GM21723 (cell line): ENCODE measurements around the gene CHTOP.
"Not testable (repeated sequence)": the region's sequence is repeated elsewhere in the genome, so short reads cannot be mapped to it uniquely, and the experiment has no call there.

Experiments
- ATAC-seq: cut with Tn5 transposase; IDR thresholded peaks from one replicate; pipeline ENCODE4 v1.9.1; 2021; ENCODE audit warnings: mild to moderate bottlenecking, moderate library complexity; ENCODE audit not compliant: unreplicated experiment

Gene CHTOP

DNA sequence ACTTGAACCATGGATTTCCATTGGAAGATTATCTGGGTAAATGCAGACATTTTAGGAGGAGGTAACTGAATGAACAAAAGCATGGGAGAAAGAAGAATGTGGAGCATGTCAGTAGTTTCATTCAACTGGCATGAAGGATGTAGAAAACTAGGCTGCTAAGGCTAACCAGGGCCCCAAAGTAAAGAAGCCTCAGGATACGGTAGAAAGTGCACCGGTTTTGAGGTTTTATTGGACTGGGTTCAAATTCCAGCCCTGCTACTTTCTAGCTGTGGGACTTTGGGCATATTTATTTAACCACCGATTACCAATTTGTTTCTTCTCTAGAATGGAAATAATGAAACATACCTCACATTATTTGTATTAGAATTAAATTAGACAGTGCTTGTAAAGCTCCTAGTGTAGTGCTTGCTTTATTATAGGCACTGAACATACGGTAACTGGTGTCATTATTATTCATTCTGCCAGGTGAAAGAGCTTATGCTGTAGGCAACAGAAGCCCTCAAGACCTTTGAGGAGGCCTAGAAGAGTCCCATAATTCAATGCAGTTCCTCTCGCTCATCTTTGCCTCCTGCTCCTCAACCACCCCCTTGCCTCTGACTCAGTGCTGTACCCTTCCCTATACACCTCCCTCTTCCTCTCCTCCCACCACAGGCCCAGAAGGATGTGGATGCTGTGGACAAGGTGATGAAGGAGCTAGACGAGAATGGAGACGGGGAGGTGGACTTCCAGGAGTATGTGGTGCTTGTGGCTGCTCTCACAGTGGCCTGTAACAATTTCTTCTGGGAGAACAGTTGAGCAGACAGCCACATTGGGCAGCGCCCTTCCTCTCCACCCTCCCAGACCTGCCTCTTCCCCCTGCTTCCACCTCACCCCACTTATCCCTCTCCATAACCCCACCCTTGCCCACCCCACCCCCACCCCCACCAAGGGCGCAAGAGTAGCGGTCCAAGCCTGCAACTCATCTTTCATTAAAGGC lies 2.5 kb upstream of the CHTOP start:
- ATAC-seq, result no peak

DNA sequence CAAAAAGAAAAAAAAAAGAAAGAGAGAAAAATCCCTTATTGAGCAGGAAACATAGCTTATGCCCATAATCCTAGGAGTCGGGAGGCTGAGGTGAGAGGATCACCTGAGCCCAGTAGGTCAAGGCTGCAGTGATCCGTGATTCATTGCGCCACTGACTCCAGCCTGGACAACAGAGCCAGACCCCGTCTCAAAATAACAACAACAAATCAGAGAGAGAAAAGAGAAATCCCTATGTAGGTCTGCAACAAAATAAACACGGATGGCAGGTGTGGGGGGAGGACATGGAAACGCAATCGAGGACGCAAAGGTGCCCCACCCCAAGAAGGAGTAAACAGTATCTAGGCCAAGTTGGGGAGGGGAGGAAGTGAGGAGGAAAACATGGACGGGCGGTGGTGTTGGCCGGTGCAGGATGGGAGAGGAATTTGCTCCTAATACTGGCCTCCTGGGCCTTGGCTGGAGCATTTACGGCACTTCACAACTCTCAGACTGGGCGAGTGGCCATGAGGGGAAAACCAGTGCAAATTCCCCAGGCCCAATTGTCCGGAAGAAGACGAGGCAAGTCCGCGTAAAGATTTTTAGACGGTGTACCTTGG lies 609 bp upstream of the CHTOP start:
- no peak for ATAC-seq

DNA sequence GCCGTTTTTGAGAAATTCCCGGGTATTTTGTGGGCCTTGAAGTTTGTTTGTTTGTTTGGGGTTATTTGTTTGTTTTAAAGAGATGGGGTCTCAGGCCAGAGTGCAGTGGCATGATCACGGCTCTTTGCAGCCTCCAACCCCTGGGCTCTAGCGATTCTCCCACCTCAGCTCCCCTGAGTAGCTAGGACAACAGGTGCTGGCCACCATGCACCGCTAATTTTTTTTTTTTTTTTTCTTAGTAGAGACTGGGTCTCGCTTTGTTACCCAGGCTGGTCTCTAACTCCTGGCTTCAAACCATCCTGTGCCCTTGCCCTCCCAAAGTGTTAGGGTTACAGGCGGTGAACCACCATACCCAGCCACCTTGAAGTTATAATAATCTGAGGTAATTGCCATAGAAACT lies 2.0 kb downstream of the CHTOP start:
- no peak for ATAC-seq

DNA sequence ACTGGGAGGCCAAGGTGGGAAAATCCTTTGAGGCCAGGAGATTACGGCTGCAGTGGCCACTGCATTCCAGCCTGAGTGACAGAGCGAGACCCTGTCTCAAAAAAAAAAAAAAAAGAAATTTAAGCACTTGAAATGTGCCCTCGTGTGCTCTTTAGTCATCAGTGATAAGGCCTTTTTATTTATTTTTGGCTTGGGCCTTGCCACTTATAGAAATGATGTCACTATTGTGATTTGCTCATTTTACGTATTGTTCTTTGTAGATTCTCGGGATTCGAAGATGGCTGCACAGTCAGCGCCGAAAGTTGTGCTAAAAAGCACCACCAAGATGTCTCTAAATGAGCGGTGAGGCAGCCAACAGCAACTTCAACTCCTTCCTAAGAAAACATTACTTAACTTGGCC lies 2.4 kb downstream of the CHTOP start:
- ATAC-seq, result no peak

DNA sequence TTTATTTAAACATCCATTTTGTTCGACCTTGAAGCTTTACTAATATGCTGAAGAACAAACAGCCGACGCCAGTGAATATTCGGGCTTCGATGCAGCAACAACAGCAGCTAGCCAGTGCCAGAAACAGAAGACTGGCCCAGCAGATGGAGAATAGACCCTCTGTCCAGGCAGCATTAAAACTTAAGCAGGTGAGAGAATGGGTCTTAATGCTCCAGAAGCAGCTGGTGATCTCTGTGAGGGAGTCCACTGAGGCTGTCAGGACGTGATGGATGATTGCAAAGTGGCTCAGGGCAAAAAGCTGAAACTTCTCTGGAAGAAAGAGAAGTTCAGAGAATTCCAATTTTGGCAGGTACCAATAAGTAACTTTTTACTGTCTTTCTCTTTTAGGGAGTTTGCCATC lies 4.4 kb downstream of the CHTOP start:
- no peak for ATAC-seq

DNA sequence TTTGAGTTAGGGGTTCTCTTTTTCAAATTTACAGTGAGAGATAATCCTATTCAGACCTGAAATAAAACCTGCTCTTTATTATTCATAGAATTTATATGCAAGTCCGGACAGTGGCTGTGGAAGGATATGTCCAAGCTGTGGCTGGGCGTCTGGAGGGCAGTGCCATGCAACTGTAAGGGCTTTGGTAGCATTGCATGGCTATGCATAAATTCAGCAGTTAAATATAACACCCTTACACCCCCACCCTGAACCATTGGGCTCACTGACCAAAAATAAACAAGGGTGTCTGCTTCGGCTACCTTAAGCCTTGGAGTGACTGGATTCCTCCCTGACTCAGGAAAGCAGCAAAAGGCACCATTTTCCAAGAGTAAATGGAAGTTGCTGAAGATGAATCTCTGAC lies 5.4 kb downstream of the CHTOP start:
- ATAC-seq, result no peak

DNA sequence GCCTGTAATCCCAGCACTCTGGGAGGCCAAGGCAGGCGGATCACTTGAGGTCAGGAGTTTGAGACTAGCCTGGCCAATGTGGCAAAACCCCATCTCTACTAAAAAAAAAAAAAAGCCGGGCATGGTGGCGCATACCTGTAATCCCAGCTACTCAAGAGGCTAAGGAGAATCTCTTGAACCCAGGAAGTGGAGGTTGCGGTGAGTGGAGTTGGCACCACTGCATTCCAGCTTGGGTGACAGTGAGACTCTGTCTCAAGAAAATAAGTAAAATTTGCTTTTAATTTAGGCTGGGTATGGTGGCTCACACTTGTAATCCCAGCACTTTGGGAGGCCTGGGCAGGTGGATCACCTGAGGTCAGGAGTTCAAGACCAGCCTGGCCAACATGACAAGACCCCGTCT lies 6.3 kb downstream of the CHTOP start:
- ATAC-seq, result not testable (repeated sequence)

DNA sequence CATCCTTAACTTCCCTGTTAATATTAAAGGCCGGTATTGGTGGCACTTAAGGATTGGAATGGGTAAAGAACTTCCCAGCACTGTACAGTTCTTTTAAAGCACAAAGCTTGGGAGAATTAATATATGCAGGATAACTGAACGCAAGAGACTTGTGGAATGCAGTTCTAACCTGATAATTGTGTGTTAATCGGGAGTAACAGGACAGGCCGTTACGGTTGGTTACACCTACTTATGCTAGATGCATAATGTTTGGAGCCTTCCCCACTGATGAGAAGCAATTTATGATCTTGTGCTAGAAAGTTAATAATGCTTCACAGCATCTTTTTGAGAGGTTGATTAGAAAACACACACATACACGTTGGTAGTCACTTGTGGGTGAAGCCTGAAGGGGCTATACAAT lies 7.0 kb downstream of the CHTOP start:
- ATAC-seq, result no peak

DNA sequence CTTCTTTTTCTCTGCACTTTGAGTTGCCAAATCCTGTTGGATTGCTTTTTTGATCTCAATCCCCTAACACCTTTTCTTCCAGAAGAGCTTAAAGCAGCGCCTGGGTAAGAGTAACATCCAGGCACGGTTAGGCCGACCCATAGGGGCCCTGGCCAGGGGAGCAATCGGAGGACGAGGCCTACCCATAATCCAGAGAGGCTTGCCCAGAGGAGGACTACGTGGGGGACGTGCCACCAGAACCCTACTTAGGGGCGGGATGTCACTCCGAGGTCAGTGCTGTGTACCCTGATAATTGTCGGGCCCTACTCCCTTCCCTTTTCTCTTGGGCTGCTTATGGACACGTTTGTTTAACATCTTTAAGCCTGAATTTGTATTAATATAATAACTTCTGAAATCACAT lies 8.3 kb downstream of the CHTOP start:
- ATAC-seq, result no peak

DNA sequence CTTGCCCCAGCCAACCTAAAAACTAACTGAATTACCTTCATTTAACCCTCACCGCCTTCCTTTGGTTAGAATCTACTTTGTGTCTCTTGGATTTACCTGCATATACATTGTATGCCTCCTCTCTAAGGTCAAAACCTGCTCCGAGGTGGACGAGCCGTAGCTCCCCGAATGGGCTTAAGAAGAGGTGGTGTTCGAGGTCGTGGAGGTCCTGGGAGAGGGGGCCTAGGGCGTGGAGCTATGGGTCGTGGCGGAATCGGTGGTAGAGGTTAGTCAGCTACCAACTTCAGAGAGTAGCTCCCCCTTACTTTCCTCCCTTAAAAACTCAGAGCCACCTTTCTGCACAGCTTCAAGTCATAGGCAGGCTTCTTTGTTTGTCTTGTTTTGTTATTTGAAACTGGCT lies 9.2 kb downstream of the CHTOP start:
- no peak for ATAC-seq

DNA sequence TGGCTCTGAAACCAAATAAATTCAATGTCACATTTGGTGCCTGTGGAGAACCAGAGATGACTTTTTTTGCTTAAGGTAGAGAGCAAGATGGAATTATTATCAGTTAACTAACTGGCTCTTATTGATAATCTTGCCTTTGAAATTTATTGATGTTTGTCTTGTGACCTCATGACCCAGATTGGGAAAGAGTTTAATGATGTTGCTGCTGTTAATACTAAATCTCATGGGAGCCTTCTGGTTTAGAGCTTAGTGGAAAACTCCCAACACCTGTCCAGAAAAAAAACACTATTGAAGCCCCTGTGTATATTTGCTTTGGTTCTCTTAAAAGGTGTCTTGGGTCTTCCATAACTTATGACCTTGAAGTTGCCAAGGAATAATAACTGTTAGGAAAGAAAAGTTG lies 9.9 kb downstream of the CHTOP start:
- ATAC-seq, result no peak

DNA sequence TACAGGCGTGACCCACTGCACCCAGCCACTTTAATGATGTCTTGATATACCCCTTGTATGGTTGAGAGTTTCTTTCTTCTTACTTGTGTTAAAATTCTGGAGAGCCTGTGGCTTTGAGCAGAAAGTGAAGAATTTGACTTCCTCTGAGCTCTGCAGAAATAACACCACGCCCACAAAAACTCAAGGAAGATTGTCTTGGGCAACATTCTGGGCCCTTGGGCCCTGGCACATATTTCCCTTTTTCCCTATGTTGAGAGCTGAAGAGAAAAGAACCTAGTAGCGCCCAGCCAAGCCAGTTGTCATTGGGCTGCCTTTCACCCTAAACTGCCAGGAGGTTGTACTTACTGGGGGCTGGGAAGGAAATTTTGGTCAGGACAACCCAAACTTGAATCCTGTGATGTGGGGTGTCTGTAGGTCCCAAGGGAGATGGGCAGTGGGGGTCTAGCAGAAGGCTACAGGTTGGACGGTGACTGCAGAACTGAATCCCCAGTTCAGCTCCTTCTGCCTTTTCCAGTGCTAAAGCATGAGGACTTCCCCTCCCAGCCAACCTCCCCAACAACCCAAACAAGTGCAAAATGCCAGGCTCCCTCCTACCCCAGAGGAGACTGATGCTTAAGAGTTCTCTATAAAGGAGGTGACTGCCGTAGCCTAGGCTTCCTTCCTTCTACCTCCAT lies 12.9 kb downstream of the CHTOP start:
- ATAC-seq, result no peak

DNA sequence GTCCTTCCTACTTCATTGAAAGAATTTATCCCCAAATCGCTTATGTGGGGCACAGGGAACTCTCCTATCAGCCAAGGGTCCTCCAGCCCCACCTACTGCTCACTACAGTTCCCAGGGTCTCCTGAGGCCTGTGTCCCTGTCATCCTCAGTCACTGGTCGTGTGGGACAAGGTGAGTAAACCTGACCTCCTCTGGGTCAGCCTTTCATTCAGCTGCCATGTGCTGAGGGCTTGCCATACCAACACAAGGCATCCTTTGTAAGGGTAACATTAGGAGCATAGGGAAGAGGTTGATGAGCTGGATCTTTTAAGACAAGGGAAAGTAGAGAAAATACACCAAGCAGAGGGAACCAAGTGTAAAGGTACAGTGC lies 13.5 kb downstream of the CHTOP start:
- no peak for ATAC-seq

DNA sequence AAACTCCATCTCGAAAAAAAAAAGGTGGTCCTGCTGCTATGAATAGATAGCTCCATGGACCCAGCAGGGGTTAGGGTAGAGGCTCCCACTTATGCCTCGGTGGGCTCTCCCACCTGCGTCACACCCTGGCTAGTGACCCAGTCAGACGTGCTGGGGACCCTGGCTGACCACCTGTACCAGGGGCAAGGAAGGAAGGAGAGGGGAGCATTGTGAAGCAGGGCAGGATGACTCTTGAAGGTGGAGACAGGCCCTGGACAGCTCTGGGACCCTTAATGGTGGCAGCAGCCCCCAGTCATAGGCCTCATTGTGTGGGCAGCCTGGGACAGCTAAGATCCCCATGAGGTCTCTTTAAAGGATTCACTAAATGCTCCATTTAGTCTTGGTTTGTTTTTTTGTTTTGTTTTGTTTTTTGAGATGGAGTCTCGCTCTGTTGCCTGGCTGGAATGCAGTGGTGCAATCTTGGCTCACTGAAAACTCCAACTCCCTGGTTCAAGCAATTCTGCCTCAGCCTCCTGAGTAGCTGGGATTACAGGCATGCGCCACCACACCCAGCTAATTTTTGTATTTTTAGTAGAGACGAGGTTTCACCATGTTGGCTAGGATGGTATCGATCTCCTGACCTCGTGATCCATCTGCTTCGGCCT lies 14.3 kb downstream of the CHTOP start:
- no peak for ATAC-seq

DNA sequence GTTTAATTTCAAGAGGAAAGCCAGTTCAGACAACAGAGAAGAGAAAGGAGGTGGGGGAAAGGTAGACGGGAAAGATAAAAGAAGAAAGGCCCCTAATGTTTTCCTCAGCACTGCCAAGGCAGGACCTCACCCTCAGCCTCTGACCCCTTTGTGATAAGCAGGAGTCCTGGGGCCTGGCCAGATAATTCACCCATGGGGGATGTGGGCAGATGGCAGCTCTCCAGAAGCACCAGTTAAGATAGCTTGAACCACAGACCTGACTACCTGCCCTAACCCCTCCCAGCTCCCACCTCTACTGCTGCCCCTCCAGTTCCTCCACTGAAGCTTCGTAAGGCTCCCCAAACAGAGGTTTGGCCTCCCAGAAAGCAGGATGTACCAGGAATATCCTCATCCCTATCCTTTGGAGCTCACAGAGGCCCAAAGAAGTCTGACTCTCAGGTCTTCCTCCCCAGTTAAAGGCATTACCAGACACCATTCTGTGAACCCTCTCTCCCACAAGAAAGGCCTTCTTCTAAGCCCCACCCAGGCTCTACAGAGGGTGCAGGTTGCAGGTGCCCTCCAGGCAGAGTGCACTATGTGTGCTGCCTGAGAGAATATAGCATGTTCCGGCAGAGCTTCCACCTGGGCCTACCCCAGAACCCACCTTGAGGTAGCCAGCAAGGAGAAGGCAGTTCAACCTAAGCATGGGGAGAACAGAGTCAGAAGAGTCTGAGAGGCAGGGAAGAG lies 15.4 kb downstream of the CHTOP start:
- ATAC-seq, result no peak

DNA sequence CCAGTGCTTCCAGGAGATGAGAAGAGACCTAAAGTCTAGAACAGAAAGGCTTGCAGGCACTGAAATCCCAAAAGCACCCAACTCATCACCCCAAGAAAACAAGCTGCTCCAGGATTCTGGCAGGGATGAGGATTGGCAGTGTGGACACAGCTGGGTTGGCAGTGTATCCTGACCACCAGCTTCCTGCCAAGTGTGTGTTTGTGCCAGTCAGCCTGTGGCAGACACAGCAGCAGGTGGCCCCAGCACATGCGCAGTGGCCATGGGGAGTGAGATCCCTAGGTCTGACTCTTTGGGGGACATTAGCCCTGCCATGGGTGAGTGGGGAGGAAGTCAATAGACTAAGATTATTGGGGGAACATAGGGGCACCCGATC lies 16.0 kb downstream of the CHTOP start:
- ATAC-seq, result no peak

DNA sequence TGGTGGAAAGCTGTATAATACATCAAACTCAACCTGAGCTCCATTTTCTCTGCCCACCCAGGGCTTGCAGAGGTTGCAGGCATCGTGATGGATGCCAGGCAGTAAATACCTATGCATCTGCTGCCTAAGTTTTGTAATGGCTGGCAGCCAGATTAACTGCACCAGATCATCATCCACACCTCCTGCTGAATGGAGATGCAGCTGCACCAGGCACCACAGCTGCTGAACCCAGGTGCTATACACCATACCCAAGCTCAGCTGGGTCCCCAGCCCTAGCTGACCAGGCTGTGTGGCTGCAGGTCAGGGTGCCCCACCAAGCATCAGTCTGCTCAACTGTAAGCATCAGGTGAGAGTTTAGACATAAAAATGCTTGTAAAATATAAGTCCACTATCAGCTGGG lies 17.9 kb downstream of the CHTOP start:
- ATAC-seq, result no peak

DNA sequence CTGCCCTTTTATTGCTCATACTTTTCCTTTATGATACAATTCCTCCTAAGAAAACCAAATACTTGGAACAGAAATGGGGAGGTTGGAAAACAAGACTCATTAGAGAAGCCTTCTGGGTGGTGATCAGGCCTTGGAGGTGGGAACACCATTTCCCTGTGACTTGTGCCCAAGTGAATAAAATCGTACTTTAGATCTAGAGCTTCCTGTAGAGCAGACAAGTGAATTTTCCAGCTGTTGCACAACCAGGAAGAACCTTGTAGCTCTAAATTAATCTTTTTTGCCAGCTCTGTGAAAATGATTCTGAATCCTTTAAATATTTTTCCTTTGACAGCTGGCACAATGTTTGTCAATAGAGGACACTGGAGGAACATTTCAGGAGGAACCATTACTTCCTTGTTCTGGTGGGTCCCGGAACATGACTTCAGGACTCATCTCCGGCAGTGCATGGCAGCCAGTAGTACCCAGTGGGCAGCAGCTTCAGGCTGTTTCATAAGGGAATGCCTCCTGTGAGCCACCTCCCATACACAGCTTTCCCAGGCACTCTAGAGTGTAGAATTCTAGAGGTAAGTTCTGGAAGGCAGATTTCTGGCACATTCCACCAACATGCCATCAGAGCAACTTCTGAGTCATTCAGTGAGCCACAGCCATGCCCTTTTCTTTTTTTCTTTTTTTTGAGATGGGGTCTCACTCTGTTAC lies 19.1 kb downstream of the CHTOP start:
- no peak for ATAC-seq

DNA sequence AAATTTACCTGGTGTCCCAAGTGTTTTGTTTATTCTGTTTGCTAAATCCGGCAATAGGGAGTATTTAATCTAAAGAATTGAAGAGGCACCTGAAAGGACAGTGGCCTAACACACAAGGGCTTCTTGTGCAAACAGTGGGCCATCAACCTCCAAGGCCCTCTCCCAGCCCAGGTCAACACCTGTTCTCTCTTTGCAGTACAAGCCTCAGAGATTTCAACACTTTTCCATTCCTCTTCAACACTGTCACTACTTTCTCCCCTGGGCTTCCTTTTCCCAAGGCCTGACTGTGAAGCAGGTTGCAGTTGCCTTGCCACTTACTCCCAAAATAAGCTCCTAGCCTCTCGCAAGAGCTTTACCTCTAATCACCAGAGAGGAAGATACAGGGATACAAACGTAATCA lies 21.5 kb downstream of the CHTOP start:
- ATAC-seq, result no peak

DNA sequence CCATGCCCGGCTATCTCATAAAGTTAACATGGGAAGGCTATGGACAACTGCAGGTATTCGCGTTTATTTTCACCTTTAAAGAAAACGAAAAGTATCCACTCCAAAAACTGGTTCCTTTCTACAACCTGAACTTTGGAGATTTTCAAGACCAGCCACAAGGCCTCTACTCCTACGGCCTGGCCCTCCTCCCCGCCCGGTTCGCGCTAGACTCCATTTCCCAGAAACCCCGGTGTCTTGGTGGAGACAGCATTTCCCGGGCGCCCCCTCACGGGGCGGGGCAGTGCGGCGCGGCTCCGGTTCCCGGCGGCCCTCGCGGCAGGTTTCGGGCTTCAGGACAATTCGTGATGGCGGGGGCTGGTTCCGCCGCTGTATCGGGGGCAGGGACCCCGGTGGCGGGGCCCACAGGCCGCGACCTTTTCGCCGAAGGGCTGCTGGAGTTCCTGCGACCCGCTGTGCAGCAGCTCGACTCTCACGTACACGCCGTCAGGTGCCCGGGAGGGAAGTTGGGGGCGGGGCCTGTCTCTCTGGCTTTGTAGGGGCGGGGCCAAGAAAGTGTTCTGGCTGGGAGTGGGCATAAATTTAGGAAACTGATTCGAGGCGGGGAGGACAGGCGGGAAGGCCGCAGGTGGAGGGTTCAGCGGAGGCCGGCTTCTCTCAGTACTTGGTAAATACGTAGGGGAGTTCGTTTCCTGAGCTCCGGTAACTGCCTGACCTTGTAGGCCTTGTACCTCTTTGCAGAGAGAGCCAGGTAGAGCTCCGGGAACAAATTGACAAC lies 24.7 kb downstream of the CHTOP start, which contains the start of gene SNAPIN:
SNAPIN (plus strand) TSS at position 304 of the 775 bp plus-strand sequence; CDS start at position 345, 41 bp downstream.
- ATAC-seq, result peak; percentile 91
